ENCODE measurements around the gene HELZ. TPM values are rescaled to one million over a fixed set of nuclear protein-coding genes. Genes with fewer than 3 reads are reported as not detected.

The HELZ gene
- total RNA-seq, 1 experiment from 2014 or later, result 49.8 TPM

- WGBS (ENCODE audit: extremely low coverage, insufficient read length, low lambda C conversion rate), result no CpG with 5 or more reads among the region's 7 CpGs
- no peak overlapping the region for H4K91ac ChIP-seq (ENCODE audit: insufficient read length, low read depth, low read length)
- H2BK5ac ChIP-seq (ENCODE audit: insufficient read length, low read length), result no peak overlapping the region
- no peak overlapping the region for H3K4ac ChIP-seq (ENCODE audit: low read depth, low read length)
- no peak for TF ChIP-seq CTCF (conservative IDR thresholded peaks at IDR 0.05)
- no peak overlapping the region for H3T11ph ChIP-seq (ENCODE audit: low read length)
- H3K79me2 ChIP-seq (ENCODE audit: insufficient read depth, low read length), result no peaks in the 10 kb centered on the region
- H2BK20ac ChIP-seq (ENCODE audit: low read depth, low read length, poor library complexity, severe bottlenecking), result no peak overlapping the region
- no peaks in the 10 kb centered on the region; a peak in 1 of 5 replicates for H3K9me3 Mint-ChIP-seq
- no peaks in the 10 kb centered on the region for H3K79me1 ChIP-seq (ENCODE audit: insufficient read depth, low read depth, low read length, poor library complexity, severe bottlenecking)
- H3K23me2 ChIP-seq (ENCODE audit: insufficient read length, low read depth, low read length, poor library complexity, severe bottlenecking), result no peaks in the 10 kb centered on the region
- H3K36me3 Mint-ChIP-seq (ENCODE audit: insufficient read depth in 1 of 3, low read depth in 3 of 3), result no peaks in the 10 kb centered on the region
- H3K9me3 ChIP-seq (ENCODE audit: control insufficient read depth, low read depth, low read length), result no peaks in the 10 kb centered on the region
- H3K27ac Mint-ChIP-seq, result no peak overlapping the region; a peak in 1 of 7 replicates
- no peak overlapping the region for H2AK5ac ChIP-seq (ENCODE audit: insufficient read length, low read length)
- H3K9ac ChIP-seq (ENCODE audit: extremely low read depth, insufficient read length, low read length), result no peak overlapping the region
- H3K27me3 ChIP-seq (ENCODE audit: insufficient read depth, low read length), result no peaks in the 10 kb centered on the region
- H3K27ac ChIP-seq (ENCODE audit: insufficient read length, low read depth, low read length), result no peak overlapping the region
- H3K4me1 Mint-ChIP-seq, result peaks cover 13 to 18% of the 10 kb centered on the region in 2 experiments
- H3K4me2 ChIP-seq (ENCODE audit: insufficient read depth, insufficient read length, low read length), result no peak overlapping the region
- H3K4me1 ChIP-seq (ENCODE audit: insufficient read depth, low read length), result no peaks in the 10 kb centered on the region
- H3K56ac ChIP-seq (ENCODE audit: insufficient read length, low read depth, low read length), result no peak overlapping the region
- H2BK12ac ChIP-seq (ENCODE audit: insufficient read length, low read depth, low read length), result no peak overlapping the region
- H2BK15ac ChIP-seq (ENCODE audit: low read depth, low read length), result no peak overlapping the region
- no peak overlapping the region for H4K5ac ChIP-seq (ENCODE audit: insufficient read length, low read depth, low read length)
- H4K8ac ChIP-seq (replicated peaks; ENCODE audit: insufficient read length, low read depth, low read length), result no peak overlapping the region
- no peak overlapping the region for H3K23ac ChIP-seq (ENCODE audit: insufficient read length, low read depth, low read length)
- H3K14ac ChIP-seq (ENCODE audit: insufficient read depth, low read length), result no peak overlapping the region
- H2BK120ac ChIP-seq (ENCODE audit: low read depth, low read length, poor library complexity, severe bottlenecking), result no peak overlapping the region
- no peaks in the 10 kb centered on the region for H3K27me3 Mint-ChIP-seq (ENCODE audit: low read depth)
- no peak overlapping the region for H3K4me3 Mint-ChIP-seq
- no peak for DNase-seq
- H3K18ac ChIP-seq (ENCODE audit: insufficient read length, low read depth, low read length), result no peak overlapping the region
- H2AFZ ChIP-seq (ENCODE audit: low read length), result no peak overlapping the region
- H4K20me1 ChIP-seq (ENCODE audit: control insufficient read depth, insufficient read depth, insufficient read length), result no peaks in the 10 kb centered on the region
Observed at GRCh38 chr17:67266496-67266895, 21.5 kb upstream of the HELZ start.

Measured in H9 (cell line).